GM21390 (cell line): Measurements from ENCODE around the gene SLC9A1.
"Not testable (repeated sequence)": the region's sequence is repeated elsewhere in the genome, so short reads cannot be mapped to it uniquely, and the experiment has no call there.

ENCODE experiments used
- ATAC-seq: cut with Tn5 transposase; IDR thresholded peaks from one replicate; pipeline ENCODE4 v1.9.1; 2021; ENCODE audit not compliant: unreplicated experiment

Gene SLC9A1

DNA sequence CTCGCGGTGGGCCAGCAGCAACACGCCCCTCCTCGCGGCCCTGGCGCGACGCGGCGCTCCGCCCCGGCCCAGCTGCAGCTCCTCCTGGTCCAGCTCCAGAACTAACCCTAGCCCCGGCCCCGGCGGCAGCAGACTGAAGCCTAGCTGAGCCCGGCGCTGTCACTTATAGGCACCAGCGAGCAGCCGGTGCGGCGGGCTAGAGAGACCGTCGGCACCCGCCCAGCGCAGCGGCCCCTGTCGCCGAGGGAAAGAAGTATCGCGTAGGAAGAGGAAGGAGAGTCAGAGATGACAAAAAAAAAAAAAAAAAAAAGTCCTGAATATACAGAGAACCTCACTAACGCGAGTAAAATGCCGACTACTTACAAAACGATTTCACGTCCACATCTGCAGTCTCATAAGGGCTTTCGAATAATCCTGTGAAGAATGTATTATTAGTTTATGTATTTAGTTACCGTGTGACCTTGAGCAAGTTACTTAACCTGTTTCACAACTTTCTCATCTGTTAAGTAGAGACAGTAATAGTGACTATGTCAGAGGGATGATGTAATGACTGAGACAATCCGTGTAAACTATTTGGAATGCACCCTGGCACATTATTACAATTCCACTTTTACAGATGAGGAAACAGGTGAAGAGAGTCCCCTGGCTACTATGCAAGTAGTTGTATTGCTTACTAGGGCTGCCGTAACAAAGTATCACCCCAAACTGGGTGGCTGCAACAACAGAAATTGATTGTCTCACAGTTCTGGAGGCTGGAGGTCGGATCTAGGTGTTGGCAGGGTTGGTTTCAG is at the start of gene SLC9A1:
TSS of gene SLC9A1 (minus strand) at position 135 of the 791 bp plus-strand sequence. CDS start 791 bp downstream, outside the sequence.
- peak; percentile 79 for ATAC-seq

DNA sequence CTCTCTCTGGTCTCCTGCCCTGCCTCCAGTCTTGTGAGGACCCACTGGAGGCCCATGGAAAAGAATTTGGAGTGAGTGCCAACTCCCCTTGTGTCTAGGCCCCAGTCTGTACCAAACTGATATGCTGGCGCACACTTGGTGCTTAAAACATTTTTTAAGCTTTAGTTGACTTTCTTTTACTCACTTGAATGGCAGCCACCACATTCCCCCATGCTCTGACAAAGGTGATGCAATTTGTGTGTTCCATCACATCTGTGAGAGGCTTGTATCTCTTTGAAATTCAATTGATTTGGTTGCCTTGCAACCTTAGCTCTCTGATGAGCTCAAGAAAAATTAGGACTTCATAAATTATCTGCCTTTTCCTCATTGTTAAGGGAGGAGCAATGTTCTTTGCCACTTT is 49.0 kb upstream of the SLC9A1 start:
- ATAC-seq, result no peak

DNA sequence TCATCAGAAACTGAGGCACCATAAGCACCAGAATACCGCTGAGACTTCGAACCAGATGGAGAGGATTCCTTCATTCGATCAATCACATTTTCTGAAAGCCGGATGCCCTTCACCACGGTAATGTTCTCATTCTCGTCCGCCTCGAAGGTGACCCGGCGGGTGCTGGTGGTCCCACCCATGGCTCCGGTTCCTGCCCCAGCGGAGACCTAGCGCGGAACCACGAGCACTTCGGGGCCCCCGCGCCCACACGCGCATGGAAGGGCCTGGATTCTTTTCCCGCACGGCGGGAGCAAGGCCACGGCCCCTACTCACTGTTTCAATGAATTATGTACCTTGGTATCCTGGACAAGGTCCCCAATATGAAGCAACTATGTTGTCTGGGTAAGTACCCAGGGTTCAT is 46.4 kb upstream of the SLC9A1 start:
- ATAC-seq, result no peak

DNA sequence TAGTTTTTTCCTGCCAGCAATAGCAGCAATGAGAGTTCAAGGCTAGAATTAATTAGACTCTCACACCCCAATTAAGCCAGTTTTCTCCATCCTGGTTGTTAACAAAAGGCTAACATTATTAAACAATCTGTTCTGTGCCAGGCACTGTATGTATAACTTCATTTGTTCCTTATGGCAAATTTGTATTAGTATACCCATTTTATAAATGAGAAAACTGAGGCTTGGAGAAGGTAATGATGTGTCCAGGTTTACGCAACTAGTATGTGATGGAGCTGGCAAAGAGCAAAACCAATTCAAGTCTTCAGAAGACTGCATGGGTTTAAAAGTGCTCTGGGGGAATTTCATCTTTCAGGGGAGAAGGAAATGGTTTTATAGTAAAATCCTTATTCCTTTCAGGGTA is 38.3 kb upstream of the SLC9A1 start:
- no peak for ATAC-seq

DNA sequence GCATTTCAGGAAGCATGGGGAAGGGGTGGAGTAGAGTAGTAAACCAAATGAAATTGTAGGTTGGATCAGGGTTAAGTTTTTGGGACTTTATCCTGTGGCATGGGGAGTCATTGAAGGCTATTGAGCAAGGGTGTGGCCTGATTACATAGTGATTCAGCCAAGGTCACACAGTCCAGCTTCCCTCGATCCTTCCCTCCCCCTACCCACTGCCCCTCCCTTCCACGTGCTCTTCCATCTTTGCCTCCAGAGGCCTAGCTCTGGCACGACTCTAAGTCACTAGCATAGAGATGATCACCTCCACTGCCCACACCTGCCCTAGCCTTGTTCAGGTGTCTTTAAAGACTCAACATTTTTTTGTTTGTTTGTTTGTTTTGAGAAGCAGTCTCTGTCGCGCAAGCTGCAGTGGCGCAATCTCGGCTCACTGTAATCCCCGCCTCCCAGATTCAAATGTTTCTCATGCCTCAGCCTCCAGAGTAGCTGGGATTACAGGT is 37.2 kb upstream of the SLC9A1 start:
- ATAC-seq, result no peak

DNA sequence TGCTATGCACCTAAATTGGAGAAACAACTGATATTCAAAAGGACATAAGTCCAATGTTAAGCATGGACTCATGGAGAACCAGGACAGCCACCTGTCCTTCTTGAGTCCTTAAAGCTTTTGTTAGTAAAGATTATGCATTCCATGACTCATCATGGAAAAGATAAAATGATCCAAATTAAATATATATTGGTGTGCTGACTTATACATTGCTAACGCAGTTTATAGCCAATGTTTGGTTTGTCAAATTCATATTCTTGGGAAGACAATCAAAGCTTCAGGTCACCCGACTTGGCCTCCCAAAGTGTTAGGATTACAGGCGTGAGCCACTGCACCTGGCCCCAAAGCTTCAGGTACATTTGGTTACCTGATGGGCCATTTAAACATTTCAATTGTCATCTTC is 29.7 kb upstream of the SLC9A1 start:
- not testable (repeated sequence) for ATAC-seq

DNA sequence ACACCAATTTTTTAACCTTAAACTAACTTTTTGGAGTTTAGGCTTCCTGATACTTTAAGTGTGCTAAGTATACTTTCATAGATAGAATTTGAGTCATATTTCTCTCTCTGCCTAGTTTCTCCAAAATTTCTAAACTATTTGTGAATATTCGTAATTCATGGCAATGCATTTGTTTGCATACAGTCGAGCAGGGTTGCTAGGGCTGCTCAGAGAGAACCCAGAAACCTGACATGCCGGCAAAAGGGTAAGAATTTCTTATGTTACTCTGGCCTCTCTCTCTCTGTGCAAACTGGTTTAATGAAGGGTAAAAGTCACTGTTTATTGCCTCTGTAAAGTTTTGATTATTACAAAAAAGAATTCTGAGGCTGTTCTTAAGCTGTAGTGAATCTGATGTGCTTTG is 25.1 kb upstream of the SLC9A1 start:
- ATAC-seq, result no peak

DNA sequence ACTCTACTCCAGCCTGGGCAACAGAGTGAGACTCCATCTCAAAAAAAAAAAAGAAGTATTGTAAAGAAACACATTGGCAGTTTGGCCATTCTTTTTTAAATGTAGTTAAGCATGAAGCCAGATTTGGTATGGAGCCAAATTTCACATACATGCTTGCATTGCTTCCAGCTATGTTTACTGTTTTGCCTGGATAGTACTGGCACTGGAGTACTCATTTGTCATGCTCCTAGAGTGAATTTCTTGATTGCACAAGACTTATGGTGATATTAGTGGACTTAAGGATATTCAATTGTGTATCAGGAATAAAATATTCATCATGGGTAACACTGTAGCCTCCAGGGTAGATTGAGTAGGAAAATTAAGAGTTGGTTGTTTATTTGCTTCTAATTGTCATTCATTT is 24.5 kb upstream of the SLC9A1 start:
- ATAC-seq, result no peak

DNA sequence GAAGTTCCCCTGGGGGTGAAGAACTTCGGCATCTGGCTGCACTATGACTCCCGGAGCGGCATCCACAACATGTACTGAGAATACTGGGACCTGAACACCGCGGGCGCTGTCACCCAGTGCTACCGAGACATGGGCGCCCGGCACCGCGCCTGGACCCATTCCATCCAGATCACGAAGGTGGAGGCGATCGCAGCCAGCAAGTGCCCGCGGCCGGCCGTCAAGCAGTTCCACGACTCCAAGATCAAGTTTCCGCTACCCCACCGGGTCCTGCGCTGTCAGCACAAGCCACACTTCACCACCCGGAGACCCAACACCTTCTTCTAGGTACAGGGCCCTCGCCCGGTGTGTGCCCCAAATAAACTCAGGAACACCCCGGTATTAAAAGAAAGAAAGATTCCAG is 22.0 kb upstream of the SLC9A1 start:
- no peak for ATAC-seq

DNA sequence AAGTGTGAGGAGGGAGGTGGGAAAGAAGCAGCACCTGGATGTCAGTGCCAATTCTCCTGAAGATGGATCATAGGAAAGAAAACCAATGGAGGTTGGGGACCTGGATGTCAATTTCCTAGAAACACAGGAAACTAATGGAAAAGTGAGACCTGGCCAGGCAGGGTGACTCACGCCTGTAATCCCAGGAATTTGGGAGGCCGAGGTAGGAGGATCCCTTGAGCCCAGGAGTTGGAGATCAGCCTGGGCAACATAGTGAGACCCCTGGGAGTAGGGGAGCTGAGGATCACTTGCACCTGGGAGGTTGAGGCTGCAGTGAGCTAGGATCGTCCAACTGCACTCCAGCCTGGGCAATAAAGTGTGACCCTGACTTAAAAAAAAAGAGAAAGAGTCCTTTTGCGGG is 21.4 kb upstream of the SLC9A1 start:
- no peak for ATAC-seq

DNA sequence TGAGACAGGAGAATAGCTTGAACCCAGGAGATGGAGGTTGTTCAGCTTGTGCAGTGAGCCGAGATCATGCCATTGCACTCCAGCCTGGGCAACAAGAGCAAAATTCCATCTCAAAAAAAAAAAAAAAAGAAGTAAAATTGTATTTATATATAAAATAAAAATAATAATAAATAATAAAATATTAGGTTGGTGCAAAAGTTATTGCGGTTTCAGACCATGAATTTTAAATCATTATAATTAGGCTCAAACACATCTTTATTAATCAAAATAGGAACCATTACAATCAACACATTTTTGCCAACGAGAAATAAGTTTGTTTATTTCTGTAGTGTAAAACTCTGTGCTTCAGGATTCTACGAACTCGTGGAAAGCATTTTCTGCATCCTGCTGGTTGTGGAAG is 18.1 kb upstream of the SLC9A1 start:
- ATAC-seq, result not testable (repeated sequence)

DNA sequence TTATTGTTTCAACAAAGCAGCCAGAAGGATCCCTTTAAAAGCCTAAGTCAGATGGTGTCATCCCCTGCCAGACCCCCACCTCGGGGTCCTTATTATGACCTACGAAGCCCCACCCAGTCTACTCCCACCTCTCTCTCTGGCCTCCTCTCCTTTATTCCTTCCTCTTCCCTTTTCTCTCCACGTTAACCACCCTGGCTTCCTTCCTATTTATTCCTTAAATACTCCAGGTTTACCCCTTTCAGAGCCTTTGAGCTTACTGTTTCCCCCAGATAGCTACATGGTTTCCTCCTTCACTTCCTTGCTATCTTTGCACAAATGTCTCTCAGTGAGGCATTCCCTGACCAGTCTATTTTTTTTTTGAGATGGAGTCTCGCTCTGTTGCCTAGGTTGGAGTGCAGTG is 12.0 kb upstream of the SLC9A1 start:
- no peak for ATAC-seq

DNA sequence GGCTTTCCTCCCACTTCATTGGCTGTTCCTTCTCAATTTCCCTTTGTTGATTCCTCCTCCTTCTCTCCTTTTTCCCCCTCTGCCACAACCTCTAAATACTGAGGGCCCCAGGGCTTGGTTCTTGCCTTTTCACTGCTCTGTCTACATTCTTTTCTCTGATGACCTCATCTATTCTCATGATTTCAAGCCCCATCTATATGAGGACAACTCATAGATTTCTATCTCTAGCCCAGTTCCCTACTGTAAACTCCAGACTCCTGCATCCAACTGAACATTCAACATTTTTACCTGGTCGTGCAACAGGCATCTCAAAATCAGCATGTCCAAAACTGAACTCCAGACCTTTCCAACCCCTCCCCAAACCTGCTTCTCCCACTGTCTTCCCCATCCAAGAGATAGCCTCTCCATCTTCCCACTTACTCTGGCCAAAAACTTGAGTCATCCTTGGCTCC is 11.5 kb upstream of the SLC9A1 start:
- ATAC-seq, result no peak

DNA sequence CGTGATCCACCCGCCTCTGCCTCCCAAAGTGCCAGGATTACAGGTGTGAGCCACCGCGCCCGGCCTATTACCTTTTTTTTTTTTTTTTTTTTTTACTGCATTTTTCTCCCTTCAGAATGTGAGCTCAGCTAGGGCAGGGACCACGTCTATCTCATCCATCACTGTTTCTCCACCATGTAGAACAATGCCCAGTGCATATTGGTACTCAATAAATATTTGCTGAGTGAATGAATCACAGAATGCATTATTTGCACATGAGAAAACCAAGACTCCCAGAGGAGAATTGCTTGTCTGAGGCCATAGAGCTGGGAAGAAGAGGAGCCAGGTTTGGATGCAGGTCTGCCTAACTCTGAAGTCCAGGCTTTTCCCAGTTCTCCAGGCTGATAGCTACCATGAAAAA is 8.2 kb upstream of the SLC9A1 start:
- ATAC-seq, result no peak

DNA sequence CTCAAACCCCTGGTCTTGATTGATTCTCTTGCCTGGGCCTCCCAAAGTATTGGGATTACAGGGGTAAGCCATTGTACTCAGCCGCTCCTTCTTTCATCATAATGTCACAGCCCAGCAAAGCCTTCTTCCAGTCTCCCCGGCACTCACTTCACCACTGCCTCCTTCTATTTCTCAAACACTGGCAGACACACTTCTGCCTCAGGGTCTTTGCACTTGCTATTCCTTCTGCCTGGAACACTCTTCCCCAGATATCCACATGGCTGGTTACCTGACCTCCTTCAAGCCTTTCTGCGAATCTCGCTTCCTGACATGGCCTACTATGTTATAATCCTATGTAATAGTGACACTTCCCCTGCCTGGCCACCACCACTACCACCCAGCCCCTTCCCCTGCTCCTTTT is 7.2 kb upstream of the SLC9A1 start:
- ATAC-seq, result no peak

DNA sequence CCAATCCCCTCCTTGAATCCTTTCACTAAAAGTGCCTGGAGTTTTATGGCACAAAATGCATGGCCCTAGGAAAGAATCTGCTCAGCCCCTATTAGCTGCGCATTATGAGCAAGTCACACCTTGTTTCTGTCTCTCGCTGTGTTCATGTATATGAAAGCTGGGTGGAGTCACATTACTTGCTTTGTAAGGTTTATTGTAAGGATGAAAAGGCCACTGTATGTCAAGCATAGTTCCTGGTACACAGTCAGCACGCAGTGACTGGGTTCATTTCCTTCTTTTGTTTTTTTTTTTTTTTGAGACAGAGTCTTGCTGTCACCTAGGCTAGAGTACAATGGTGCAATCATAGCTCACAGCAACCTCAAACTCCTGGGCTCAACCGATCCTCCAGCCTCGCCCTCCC is 6.7 kb upstream of the SLC9A1 start:
- peak; percentile 49 for ATAC-seq

DNA sequence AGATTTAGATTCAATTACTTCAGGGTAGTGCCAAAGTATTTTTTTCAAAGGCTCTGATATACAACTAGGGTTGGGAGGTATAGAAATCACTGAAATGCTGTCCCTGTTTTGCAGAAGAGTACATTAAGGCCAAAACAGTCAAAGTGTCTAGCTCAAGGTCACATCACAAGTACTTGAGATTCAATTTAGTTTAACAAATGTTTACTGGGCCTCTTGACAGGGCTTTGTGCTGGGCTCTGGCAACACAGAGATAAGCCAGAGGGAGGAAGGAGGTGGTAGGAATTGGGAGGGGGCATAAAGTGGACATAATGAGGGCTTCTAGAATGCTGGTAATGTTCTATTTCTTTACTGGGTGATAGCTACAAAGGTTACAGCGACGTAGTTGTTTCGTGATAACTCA is 2.3 kb upstream of the SLC9A1 start:
- no peak for ATAC-seq

DNA sequence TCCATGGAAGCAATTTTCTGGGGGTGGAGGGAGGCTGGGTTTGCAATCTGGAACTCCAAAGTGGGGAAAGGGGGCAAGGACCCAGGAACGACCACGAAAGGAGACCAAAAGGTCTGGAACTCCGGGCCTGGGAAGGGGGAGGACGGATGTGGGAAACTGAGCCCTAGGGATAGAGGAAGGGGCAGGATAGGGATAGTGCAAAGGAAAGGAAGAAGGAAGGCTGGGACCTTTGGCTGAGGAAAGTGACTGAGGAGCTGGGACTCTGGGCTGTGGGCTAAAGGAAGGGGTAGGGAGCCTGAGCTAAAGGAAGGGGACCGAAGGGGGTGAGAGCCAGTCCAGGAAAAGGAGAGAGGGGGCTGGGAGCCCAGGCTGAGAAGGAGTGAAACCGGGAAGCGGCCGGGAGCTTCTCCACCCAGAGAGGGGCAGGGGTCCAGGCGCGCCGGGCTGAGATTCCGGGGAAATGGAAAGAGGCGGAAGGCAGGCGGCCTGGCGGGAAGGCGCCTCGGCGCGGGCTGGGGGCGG is 395 bp downstream of the SLC9A1 start:
- no peak for ATAC-seq

DNA sequence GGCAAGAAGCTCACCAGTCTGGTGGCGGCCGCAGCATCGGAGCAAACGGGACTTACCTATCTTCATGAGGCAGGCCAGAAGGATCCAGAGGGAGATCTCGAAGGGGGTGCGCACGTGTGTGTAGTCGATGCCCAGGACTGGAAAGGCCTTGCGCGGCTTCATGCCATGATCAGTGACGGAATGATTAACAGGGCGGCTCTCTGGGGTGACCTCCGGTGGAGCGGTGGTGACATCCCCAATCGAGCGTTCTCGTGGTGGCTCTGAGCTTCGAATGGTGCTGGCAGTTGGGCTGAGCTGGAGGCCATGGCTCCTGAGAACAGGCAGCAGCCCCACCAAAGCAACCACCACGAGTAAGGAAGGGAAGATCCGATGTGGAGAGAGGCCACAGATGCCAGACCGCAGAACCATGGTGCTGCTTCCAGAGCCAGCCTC is 982 bp downstream of the SLC9A1 start:
- ATAC-seq, result no peak

DNA sequence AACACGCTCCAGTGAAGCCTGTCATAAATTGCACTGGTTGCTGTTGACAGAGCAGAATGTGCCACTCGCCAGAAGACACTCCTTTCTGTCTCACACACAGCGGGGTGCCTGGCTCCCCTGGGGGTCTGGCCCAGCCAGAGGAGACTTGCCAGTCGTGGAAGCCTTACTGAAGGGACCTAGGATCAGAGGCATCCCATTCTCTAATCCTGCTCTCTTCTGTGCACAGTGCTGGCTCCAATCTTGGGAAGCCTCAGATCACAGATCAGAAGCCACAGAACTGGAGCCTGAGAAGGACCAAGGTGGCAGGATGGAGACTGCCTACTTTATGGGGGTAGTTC is 1.4 kb downstream of the SLC9A1 start:
- no peak for ATAC-seq

DNA sequence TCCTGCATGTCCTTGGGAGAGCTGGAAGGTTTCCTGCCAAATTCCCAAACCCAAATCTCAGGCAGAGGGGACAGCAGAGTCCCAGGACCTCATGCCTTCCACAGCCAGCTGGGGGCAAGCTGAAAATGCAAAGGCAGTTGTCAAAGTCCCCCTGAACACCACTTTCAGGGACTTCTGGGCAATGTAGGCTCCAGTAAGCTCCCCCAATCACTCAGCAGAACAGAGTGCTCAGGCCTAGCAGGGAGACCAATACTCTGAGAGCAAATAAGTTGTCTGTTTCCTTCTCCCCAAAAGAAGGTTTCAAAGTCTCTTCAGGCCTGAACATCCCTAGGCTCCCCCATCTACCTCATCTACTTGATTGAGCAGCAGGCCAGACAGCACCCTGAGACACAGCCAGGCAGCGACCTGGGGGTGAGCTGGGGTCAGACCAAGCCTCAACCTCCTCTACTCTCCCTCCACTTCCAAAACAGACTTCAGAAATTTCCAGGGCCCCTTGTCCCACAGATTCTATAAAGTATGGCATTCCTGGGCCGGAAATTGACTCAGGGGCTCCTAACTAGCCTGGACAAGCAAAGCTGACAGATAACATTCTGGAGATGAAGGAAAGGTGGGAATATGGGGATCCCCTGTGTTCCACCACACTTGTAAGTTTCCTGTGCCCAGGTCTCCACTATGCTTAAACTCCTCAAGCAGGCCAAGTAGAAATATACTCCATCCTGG is 1.9 kb downstream of the SLC9A1 start:
- ATAC-seq, result no peak
